Measurements from ENCODE around the gene B3GNT3. TPM values are rescaled to one million over a fixed set of nuclear protein-coding genes. Genes with fewer than 3 reads are reported as not detected.

B3GNT3 gene
- total RNA-seq, 1 experiment from 2014 or later: 1.9 TPM

GRCh38 chr19:17778251-17778967 lies 16.5 kb upstream of the B3GNT3 start (continued):
- TF ChIP-seq ZNF423 (CRISPR knock-in tag; IDR thresholded peaks at IDR 0.05) (peak; percentile 48; the same call in 1 of the 2 replicates), FOXP1 (CRISPR knock-in tag; IDR thresholded peaks at IDR 0.05; ENCODE audit: borderline replicate concordance) (0 out of 2 replicates have a peak, but pooled peaks have one; percentile 47), ELF4 (CRISPR knock-in tag; IDR thresholded peaks at IDR 0.05; ENCODE audit: low read depth) (0 out of 2 replicates have a peak, but pooled peaks have one; percentile 36)

DNA sequence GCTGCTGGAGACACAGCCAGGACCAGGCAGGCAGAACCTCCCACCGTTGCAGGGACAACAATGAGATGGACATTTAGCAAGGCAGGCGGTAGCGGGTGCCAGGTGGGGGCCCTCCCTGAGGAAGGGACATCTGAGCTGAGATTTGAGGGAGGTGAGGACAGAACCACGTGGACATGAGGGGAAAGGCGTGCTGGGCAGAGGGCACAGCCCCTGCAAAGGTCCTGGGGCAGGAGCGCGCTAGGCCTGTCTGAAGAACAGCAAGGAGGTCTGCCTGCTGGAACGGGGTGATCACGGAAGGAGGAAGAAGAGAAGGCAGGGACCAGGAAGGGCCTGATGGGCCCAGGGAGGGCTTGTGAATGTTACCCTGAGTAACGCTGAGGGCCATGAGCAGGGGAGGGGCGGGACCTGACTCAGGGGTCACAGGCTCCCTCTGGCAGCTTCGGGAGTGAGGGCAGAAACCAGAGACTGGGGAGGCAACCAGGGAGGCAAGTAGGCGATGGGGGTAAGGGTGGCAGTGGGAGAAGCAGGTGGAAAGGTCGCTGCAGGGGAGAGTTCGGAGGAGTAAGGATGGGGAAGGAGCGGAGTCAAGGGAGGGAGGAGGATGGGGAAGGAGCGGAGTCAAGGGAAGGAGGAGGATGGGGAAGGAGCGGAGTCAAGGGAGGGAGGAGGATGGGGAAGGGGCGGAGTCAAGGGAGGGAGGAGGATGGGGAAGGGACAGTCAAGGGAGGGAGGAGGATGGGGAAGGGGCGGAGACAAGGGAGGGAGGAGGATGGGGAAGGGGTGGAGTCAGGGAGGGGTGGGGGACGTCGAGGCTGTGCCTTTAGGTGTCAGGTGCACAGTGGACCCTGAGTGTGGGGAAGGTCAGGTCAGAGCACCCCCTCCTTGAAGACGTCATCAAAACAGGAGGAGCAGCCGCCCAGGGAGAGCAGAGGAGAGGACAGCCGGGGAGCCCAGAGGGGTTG lies 15.7 kb upstream of the B3GNT3 start:
- Mint-ChIP-seq H3K36me3 (peaks cover 6% of the 10 kb centered on the region), H3K4me3 (peak overlapping the region; percentile 83), H3K27ac (peak overlapping the region; percentile 60), H3K27me3 (ENCODE audit: low read depth) (no peaks in the 10 kb centered on the region), H3K4me1 (peaks cover 16% of the 10 kb centered on the region), H3K9me3 (no peaks in the 10 kb centered on the region)
- DNase-seq (ENCODE audit: low spot score) (peak; percentile 69), ATAC-seq (peak; percentile 5)
- CTCF ChIA-PET: interaction anchor here (0.6 to 2.7 kb wide), 7 partner anchors 13 to 549 kb away, joined by 3 to 6 read pairs (median 4); no protein-coding TSS in a partner anchor
- POLR2A ChIA-PET: no interaction called here
- TF ChIP-seq PRRX2 (CRISPR knock-in tag; IDR thresholded peaks at IDR 0.05): no peak
- no peak for TF ChIP-seq MXD4 (CRISPR knock-in tag; IDR thresholded peaks at IDR 0.05; ENCODE audit: borderline replicate concordance)
- TF ChIP-seq ZNF263 (CRISPR knock-in tag; IDR thresholded peaks at IDR 0.05; ENCODE audit: low read depth): peak; percentile 70
- TF ChIP-seq, protein P1, sequence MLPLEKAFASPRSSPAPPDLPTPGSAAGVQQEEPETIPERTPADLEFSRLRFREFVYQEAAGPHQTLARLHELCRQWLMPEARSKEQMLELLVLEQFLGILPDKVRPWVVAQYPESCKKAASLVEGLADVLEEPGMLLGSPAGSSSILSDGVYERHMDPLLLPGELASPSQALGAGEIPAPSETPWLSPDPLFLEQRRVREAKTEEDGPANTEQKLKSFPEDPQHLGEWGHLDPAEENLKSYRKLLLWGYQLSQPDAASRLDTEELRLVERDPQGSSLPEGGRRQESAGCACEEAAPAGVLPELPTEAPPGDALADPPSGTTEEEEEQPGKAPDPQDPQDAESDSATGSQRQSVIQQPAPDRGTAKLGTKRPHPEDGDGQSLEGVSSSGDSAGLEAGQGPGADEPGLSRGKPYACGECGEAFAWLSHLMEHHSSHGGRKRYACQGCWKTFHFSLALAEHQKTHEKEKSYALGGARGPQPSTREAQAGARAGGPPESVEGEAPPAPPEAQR (CRISPR knock-in tag; IDR thresholded peaks at IDR 0.05): no peak
- TF ChIP-seq TP53 (CRISPR knock-in tag; IDR thresholded peaks at IDR 0.05): 0 out of 2 replicates have a peak, but pooled peaks have one; percentile 27
- no peak for TF ChIP-seq FOXJ3 (CRISPR knock-in tag; IDR thresholded peaks at IDR 0.05; ENCODE audit: borderline replicate concordance)
- no peak for TF ChIP-seq MYBL2 (CRISPR knock-in tag; IDR thresholded peaks at IDR 0.05)
- peak; percentile 93 for TF ChIP-seq GTF2I (CRISPR knock-in tag; conservative IDR thresholded peaks at IDR 0.05)
- no peak for TF ChIP-seq ZNF232 (CRISPR knock-in tag; IDR thresholded peaks at IDR 0.05)
- TF ChIP-seq NR1H2 (CRISPR knock-in tag; IDR thresholded peaks at IDR 0.05): no peak
- no peak for TF ChIP-seq TEAD4 (CRISPR knock-in tag; IDR thresholded peaks at IDR 0.05)
- TF ChIP-seq RORB (CRISPR knock-in tag; IDR thresholded peaks at IDR 0.05): no peak
- peak; percentile 47; the same call in 1 of the 2 replicates for TF ChIP-seq ZNF121 (CRISPR knock-in tag; IDR thresholded peaks at IDR 0.05)
- no peak for TF ChIP-seq SMAD4 (CRISPR knock-in tag; IDR thresholded peaks at IDR 0.05)
- no peak for TF ChIP-seq GRHL2 (CRISPR knock-in tag; IDR thresholded peaks at IDR 0.05; ENCODE audit: insufficient replicate concordance, severe bottlenecking)
- TF ChIP-seq STAT6 (CRISPR knock-in tag; conservative IDR thresholded peaks at IDR 0.05; ENCODE audit: low read depth): 0 out of 2 replicates have a peak, but pooled peaks have one; percentile 39
- TF ChIP-seq, protein P2, sequence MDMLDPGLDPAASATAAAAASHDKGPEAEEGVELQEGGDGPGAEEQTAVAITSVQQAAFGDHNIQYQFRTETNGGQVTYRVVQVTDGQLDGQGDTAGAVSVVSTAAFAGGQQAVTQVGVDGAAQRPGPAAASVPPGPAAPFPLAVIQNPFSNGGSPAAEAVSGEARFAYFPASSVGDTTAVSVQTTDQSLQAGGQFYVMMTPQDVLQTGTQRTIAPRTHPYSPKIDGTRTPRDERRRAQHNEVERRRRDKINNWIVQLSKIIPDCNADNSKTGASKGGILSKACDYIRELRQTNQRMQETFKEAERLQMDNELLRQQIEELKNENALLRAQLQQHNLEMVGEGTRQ (CRISPR knock-in tag; IDR thresholded peaks at IDR 0.05): 0 out of 2 replicates have a peak, but pooled peaks have one; percentile 28
- TF ChIP-seq, protein P3, sequence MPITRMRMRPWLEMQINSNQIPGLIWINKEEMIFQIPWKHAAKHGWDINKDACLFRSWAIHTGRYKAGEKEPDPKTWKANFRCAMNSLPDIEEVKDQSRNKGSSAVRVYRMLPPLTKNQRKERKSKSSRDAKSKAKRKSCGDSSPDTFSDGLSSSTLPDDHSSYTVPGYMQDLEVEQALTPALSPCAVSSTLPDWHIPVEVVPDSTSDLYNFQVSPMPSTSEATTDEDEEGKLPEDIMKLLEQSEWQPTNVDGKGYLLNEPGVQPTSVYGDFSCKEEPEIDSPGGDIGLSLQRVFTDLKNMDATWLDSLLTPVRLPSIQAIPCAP (CRISPR knock-in tag; IDR thresholded peaks at IDR 0.05): no peak
- TF ChIP-seq, protein P4, sequence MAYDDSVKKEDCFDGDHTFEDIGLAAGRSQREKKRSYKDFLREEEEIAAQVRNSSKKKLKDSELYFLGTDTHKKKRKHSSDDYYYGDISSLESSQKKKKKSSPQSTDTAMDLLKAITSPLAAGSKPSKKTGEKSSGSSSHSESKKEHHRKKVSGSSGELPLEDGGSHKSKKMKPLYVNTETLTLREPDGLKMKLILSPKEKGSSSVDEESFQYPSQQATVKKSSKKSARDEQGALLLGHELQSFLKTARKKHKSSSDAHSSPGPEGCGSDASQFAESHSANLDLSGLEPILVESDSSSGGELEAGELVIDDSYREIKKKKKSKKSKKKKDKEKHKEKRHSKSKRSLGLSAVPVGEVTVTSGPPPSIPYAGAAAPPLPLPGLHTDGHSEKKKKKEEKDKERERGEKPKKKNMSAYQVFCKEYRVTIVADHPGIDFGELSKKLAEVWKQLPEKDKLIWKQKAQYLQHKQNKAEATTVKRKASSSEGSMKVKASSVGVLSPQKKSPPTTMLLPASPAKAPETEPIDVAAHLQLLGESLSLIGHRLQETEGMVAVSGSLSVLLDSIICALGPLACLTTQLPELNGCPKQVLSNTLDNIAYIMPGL (CRISPR knock-in tag; IDR thresholded peaks at IDR 0.05): no peak
- no peak for TF ChIP-seq KAT7 (CRISPR knock-in tag; IDR thresholded peaks at IDR 0.05; ENCODE audit: borderline replicate concordance)
- no peak for TF ChIP-seq HMGA2 (CRISPR knock-in tag; IDR thresholded peaks at IDR 0.05)
- TF ChIP-seq ZNF396 (CRISPR knock-in tag; IDR thresholded peaks at IDR 0.05; ENCODE audit: borderline replicate concordance): no peak
- TF ChIP-seq, protein P5, sequence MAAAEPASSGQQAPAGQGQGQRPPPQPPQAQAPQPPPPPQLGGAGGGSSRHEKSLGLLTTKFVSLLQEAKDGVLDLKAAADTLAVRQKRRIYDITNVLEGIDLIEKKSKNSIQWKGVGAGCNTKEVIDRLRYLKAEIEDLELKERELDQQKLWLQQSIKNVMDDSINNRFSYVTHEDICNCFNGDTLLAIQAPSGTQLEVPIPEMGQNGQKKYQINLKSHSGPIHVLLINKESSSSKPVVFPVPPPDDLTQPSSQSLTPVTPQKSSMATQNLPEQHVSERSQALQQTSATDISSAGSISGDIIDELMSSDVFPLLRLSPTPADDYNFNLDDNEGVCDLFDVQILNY (CRISPR knock-in tag; IDR thresholded peaks at IDR 0.05): no peak
- no peak for TF ChIP-seq JUN (CRISPR knock-in tag; IDR thresholded peaks at IDR 0.05)

Measured in WTC11 (cell line).